ENCODE data around the gene DALRD3. TPM values are rescaled to one million over a fixed set of nuclear protein-coding genes. Genes with fewer than 3 reads are reported as not detected.
A peak's percentile ranks its signal among the peaks of the same experiment; 100 is the strongest.

DALRD3 gene, protein sequence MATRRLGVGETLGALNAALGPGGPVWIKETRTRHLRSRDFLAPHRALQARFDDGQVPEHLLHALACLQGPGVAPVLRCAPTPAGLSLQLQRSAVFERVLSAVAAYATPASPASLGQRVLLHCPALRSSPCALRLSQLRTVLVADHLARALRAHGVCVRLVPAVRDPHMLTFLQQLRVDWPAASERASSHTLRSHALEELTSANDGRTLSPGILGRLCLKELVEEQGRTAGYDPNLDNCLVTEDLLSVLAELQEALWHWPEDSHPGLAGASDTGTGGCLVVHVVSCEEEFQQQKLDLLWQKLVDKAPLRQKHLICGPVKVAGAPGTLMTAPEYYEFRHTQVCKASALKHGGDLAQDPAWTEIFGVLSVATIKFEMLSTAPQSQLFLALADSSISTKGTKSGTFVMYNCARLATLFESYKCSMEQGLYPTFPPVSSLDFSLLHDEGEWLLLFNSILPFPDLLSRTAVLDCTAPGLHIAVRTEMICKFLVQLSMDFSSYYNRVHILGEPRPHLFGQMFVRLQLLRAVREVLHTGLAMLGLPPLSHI
- 10 to 100 TPM; 13.9 to 56.7 (median 26.2) TPM for total RNA-seq

DNA sequence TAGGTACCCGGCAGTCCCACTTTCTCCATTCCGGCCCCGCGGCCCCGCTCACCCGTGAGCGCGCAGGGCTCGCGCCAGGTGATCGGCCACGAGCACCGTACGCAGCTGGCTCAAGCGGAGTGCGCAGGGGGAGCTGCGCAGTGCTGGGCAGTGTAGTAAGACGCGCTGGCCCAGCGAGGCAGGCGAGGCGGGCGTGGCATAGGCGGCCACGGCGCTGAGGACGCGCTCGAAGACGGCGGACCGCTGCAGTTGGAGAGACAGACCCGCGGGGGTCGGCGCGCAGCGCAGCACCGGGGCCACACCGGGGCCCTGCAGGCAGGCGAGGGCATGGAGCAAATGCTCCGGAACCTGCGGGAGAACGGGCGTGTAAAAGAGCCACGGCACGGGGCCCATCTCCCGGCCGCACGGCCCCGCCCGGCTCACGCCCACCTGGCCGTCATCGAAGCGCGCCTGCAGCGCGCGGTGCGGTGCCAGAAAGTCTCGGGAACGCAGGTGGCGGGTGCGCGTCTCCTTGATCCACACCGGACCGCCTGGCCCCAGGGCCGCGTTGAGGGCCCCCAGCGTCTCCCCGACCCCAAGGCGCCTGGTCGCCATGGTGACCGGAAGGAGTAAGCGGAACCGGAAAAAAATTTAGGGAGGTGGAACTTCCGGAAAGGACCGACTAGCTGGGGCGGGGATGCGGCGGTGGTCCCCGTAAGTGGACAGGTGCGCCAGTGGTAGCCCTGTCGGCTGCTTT, at the start of gene DALRD3:
TSS of gene DALRD3 (minus strand) at position 610 of the 736 bp plus-strand sequence. CDS start at position 594, 16 bp downstream.
- peak within 1 kb of the TSS; percentile 61 to 76 for H3K27ac ChIP-seq
- in situ Hi-C loops (cut with MboI; ENCODE audit: low pct_unique_long_range_greater_than_20kb in 2 of 9, low sequenced_read_pairs in 9 of 9, unreplicated experiment in 9 of 9): no loop called here
- peak; percentile 7 to 47 (median 36) for ATAC-seq (replicated peaks in 6 of 8)
- H3K4me1 ChIP-seq (replicated peaks in 1 of 2): peaks cover 22% of the 10 kb centered on the region in 2 donors
- WGBS, 10 experiments: 0 to 2% methylated on average over 8 to 17 of the region's 85 CpGs; no CpG with 5 or more reads in 8 of the 10 experiments
- peak within 1 kb of the TSS; percentile 52 to 96 (median 83) for H3K4me3 ChIP-seq

DNA sequence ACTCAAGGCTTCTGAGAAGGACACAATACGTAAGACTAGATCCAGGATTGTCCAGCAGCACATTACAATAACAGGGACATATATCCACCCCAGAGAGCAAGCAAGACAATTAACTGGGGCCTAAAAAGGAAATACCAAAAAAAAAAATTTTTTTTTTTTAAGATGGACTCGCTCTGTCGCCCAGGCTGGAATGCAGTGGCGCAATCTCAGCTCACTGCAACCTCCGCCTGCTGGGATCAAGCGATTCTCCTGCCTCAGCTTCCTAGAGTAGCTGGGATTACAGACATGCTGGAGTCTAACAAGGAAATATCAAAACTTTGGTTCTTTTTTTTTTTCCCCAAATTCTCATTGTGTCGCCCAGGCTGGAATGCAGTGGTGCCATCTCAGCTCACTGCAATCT, 39.6 kb upstream of the DALRD3 start:
- H3K4me3 ChIP-seq: no peak overlapping the region
- H3K27ac ChIP-seq: no peak overlapping the region
- in situ Hi-C loops (cut with MboI; ENCODE audit: low pct_unique_long_range_greater_than_20kb in 2 of 9, low sequenced_read_pairs in 9 of 9, unreplicated experiment in 9 of 9): no loop called here
- no peak for ATAC-seq (replicated peaks in 6 of 8)
- no peaks in the 10 kb centered on the region for H3K4me1 ChIP-seq (replicated peaks in 1 of 2)
- 88 to 100% (median 100%) methylated on average over 1 to 6 of the region's 7 CpGs; no CpG with 5 or more reads in 3 of the 10 experiments for WGBS, 10 experiments

DNA sequence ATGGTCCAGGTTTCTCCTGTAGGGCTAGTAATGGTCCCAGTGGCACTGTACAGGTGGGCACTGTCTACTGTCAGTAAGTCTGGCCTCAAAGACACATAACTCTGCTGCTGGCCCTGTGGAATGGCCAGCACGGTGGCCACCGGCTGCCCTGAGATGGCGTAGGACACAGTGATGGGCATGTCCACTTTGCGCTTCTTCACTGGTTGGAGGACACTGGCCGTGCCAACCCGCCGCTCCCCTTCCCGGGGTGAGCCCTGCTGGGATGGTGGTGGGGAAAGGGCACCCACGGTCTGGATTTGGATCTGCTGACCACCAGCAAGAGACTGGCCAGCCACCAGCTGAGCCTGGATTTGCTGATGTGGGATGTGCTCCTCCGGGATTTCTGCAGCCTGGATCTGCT, 38.9 kb upstream of the DALRD3 start:
- WGBS, 10 experiments: 80 to 94% methylated on average over 1 to 3 of the region's 10 CpGs; no CpG with 5 or more reads in 8 of the 10 experiments
- peak in 3 of 8 experiments; percentile 8 to 23 (median 18) for ATAC-seq (replicated peaks in 6 of 8)
- in situ Hi-C loops (cut with MboI; ENCODE audit: low pct_unique_long_range_greater_than_20kb in 2 of 9, low sequenced_read_pairs in 9 of 9, unreplicated experiment in 9 of 9): no loop called here
- no peak overlapping the region for H3K4me3 ChIP-seq
- no peaks in the 10 kb centered on the region for H3K4me1 ChIP-seq (replicated peaks in 1 of 2)
- no peak overlapping the region for H3K27ac ChIP-seq

DNA sequence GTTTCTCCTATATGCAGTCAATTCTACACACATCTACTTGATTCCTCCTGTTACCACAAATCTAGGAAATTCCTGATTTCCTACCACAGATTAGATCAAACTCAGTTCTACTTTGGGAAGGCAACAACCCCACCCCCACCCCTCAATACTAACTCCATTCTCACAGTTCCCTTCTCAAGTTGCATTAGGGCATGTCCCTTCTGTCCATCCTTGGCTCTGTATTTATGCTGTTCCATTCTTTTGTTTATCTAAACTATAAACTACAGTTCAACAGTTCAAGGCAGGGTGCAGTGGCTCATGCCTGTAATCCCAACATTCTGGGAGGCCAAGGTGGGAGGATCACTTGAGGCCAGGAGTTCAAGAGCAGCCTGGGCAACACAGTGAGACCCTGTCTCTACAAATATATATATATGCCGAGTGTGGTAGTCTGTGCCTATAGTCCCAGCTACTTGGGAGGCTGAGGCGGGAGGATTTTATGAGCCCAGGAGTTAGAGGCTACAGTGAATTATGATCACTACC, 36.0 kb upstream of the DALRD3 start:
- WGBS, 10 experiments: 100% methylated on average over 1 to 2 of the region's 2 CpGs; no CpG with 5 or more reads in 5 of the 10 experiments
- no peak for ATAC-seq (replicated peaks in 6 of 8)

DNA sequence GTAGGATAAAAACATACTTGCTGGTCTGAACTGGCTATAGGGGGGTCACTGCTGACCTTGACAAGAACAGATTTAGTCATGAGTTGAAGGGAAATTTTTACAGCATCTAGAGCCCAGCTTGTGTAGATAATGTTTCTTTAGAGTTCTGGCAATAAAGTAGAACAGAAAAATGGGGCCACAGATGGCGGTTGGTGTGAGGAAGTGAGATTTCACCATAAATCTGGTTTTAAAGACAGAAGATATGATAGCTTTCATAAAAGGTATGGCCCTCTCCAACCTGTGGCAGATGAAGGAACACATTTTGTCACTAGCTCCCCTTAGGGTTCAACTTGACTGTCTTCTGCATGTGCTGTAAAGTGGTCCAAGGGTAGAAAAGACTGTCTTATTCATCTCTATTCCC, 35.2 kb upstream of the DALRD3 start:
- in situ Hi-C loops (cut with MboI; ENCODE audit: low pct_unique_long_range_greater_than_20kb in 2 of 9, low sequenced_read_pairs in 9 of 9, unreplicated experiment in 9 of 9): no loop called here
- Histone ChIP-seq H3K4me3 (no peak overlapping the region), H3K4me1 (replicated peaks in 1 of 2) (no peaks in the 10 kb centered on the region), H3K27ac (no peak overlapping the region)
- no peak for ATAC-seq (replicated peaks in 6 of 8)
- 83 to 100% (median 100%) methylated on average over 1 of the region's 1 CpG; no CpG with 5 or more reads in 3 of the 10 experiments for WGBS, 10 experiments

More for the DNA sequence above, 36.0 kb upstream of the DALRD3 start:
- Histone ChIP-seq H3K4me3 (no peak overlapping the region), H3K4me1 (replicated peaks in 1 of 2) (no peaks in the 10 kb centered on the region), H3K27ac (no peak overlapping the region)
- in situ Hi-C loops (cut with MboI; ENCODE audit: low pct_unique_long_range_greater_than_20kb in 2 of 9, low sequenced_read_pairs in 9 of 9, unreplicated experiment in 9 of 9): no loop called here

DNA sequence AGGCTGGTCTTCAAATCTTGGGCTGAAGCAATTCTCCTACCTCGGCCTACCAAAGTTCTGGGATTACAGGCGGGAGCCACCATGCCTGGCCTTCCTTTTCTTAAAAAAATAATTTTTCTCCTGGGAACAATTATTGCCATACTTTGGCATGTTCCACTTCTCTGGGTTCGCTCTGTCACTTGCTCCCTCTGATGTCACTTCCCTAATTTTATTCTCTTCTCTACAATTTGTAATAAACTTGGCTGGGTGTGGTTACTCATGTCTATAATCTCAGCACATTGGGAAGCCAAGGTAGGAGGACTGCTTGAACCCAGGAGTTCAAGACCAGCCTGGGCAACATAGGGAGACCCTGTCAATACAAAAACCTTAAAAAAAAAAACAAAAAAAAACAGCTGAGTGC, 16.9 kb upstream of the DALRD3 start:
- H3K4me1 ChIP-seq (replicated peaks in 1 of 2): no peaks in the 10 kb centered on the region
- 60 to 100% (median 95%) methylated on average over 1 to 3 of the region's 3 CpGs; no CpG with 5 or more reads in 1 of the 10 experiments for WGBS, 10 experiments
- in situ Hi-C loops (cut with MboI; ENCODE audit: low pct_unique_long_range_greater_than_20kb in 2 of 9, low sequenced_read_pairs in 9 of 9, unreplicated experiment in 9 of 9): no loop called here
- H3K4me3 ChIP-seq: no peak overlapping the region
- H3K27ac ChIP-seq: no peak overlapping the region
- ATAC-seq (replicated peaks in 6 of 8): no peak

DNA sequence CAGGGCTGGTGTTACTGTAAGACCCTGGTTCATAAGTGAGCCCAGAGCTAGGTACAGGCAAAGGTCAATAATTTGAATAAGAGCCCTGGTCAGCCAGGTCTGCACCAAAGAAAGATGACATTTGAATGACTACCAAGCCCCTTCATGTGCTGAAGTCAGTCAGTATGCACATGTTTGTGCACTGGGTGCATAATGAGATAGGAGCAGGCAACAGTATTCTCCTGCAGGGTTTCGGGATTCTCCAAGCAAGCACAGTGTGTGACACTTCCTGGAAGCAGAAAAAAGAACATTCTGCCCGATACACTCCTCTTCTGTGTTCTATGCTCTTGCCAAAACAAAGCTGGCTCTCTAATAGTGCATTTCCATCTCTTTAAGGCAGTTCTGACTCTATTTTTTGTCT, 16.3 kb upstream of the DALRD3 start:
- in situ Hi-C loops (cut with MboI; ENCODE audit: low pct_unique_long_range_greater_than_20kb in 2 of 9, low sequenced_read_pairs in 9 of 9, unreplicated experiment in 9 of 9): no loop called here
- peaks cover 0 to 3% of the 10 kb centered on the region in 2 donors for H3K4me1 ChIP-seq (replicated peaks in 1 of 2)
- no peak overlapping the region for H3K4me3 ChIP-seq
- peak in 3 of 8 experiments; percentile 50 to 81 (median 58) for ATAC-seq (replicated peaks in 6 of 8)
- WGBS, 10 experiments: 67 to 100% (median 80%) methylated on average over 1 to 2 of the region's 2 CpGs; no CpG with 5 or more reads in 5 of the 10 experiments
- H3K27ac ChIP-seq: no peak overlapping the region

DNA sequence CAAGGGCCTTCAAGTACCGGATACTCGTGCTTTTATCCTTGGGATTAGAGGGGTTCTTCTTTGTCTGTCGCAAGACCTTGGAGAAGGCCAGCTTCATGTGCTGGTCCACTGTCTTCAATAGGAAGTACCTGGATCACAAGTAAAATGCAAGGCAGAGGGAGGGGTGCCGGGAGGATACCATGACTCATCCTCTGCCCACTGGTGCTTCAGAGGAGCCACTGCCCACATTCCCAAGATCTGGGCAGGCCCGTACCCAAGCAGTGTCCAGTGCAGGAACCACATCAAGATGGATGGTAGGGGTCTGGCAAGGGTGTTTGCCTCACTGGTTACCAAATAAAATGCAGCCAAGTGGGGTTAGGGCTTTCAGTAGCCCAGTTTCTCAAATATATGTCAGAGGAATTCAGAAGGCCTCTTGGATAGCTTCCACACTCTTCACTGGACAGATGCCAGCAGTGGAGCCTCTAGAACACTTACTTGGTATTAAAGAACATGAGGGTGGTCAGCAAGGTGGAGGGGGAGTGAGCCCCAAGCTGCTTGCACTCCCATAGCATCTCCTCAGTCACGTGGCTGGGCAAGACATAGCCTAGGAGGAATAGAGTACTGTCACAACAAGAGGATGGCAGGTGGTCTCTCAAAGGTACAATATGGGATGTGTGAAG, 14.4 kb upstream of the DALRD3 start:
- WGBS, 10 experiments: 70 to 100% (median 94%) methylated on average over 1 to 5 of the region's 6 CpGs; no CpG with 5 or more reads in 3 of the 10 experiments
- ATAC-seq (replicated peaks in 6 of 8): no peak

DNA sequence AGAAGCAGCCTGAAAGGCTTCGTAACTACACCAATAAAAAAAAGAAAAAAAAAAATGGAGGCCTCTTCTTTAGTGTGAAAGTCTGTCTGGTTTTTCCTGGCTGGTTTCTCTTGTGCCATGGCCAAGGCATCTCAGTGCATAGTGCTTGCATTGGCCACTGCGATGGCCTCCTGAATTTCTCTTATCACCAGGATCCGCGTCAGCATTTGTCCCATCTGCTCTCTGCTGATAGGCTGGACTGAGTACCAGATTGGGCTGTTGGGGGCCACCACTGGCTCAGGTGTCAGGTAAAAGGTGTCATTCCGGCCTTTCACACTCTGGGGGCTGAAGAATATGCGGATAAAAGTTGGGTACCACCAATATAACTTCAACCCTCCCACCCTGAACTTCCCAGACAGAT, 11.9 kb upstream of the DALRD3 start:
- peaks cover 9 to 16% of the 10 kb centered on the region in 2 donors for H3K4me1 ChIP-seq (replicated peaks in 1 of 2)
- in situ Hi-C loops (cut with MboI; ENCODE audit: low pct_unique_long_range_greater_than_20kb in 2 of 9, low sequenced_read_pairs in 9 of 9, unreplicated experiment in 9 of 9): no loop called here
- no peak overlapping the region for H3K4me3 ChIP-seq
- no peak for ATAC-seq (replicated peaks in 6 of 8)
- H3K27ac ChIP-seq: no peak overlapping the region
- WGBS, 10 experiments: 83 to 100% (median 100%) methylated on average over 1 to 6 of the region's 6 CpGs; no CpG with 5 or more reads in 1 of the 10 experiments

More for the DNA sequence above, 14.4 kb upstream of the DALRD3 start:
- H3K27ac ChIP-seq: no peak overlapping the region
- no peak overlapping the region for H3K4me3 ChIP-seq
- peaks cover 8 to 14% of the 10 kb centered on the region in 2 donors for H3K4me1 ChIP-seq (replicated peaks in 1 of 2)
- in situ Hi-C loops (cut with MboI; ENCODE audit: low pct_unique_long_range_greater_than_20kb in 2 of 9, low sequenced_read_pairs in 9 of 9, unreplicated experiment in 9 of 9): no loop called here

DNA sequence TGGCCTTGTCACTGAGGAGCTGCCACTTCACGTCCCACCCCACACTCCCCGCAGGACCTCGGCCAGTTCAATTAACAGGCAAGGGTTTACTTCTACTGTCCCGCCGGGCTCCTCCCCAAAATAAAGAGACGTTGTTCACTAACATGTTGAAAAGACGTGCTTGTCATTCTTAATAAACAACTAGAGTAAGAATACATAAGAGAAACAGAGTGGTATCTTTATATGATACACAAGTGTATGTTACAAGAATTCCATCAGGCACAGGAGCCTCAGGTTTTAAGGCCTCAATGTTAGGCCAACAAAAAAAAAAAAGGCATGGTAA, 11.1 kb upstream of the DALRD3 start:
- 0 to 20% (median 3%) methylated on average over 1 to 7 of the region's 7 CpGs; no CpG with 5 or more reads in 4 of the 10 experiments for WGBS, 10 experiments
- peak overlapping the region; percentile 38 to 58 for H3K27ac ChIP-seq
- no peak for ATAC-seq (replicated peaks in 6 of 8)
- peaks cover 9 to 16% of the 10 kb centered on the region in 2 donors for H3K4me1 ChIP-seq (replicated peaks in 1 of 2)
- H3K4me3 ChIP-seq: peak overlapping the region in 4 of 5 donors; percentile 55 to 81 (median 64)
- in situ Hi-C loops (cut with MboI; ENCODE audit: low pct_unique_long_range_greater_than_20kb in 2 of 9, low sequenced_read_pairs in 9 of 9, unreplicated experiment in 9 of 9): no loop called here

DNA sequence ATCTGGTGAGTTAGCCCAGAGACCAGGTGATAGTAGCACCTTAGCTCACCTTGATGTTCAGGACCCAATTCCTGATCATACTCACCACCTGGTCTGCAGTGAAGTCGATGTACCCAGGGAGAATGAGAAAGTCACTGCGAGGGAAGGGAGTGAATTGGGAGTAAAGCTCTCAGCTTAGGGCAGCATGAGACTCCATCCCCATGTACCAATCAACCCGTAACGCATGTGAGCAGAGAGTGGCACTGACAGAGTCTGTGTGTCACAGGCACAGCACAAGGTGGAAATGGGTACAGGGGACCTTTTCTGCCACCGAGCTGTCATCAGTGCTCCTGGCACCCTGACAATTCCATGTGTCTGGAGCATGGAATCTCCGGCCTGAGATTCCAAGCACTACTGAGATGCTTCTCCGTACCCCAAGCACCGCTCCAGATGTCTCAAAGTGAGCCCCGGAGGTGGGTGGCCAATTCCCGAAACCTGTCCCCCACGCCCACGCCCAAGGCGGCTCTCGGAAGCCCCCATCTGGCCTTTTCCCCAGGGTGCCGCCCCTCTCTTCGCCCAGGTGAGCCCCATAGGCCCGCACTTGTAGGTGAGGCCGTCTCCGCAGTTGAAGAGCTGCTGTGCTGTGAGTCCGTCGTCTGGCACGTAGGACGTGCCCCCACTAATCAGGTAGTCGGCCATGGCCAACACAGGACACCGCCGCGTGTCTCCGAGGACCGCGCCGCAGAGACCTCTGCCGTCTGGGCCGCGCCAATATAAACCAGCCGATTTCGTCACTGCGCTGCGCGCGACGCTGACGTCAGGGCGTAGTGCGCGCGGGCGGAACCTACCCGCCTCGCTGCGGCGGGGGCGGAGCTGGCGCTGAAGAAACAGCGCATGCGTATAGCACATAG, 10.5 kb upstream of the DALRD3 start, which contains the start of gene IMPDH2:
TSS of gene IMPDH2 (minus strand) at position 726 of the 890 bp plus-strand sequence. CDS start at position 678, 48 bp downstream.
- in situ Hi-C loops (cut with MboI; ENCODE audit: low pct_unique_long_range_greater_than_20kb in 2 of 9, low sequenced_read_pairs in 9 of 9, unreplicated experiment in 9 of 9): no loop called here
- WGBS, 10 experiments: 0 to 33% (median 0%) methylated on average over 1 to 34 of the region's 55 CpGs; no CpG with 5 or more reads in 3 of the 10 experiments
- Histone ChIP-seq H3K27ac (peak within 1 kb of the TSS; percentile 85 to 86), H3K4me1 (replicated peaks in 1 of 2) (peaks cover 9 to 16% of the 10 kb centered on the region in 2 donors), H3K4me3 (peak within 1 kb of the TSS; percentile 55 to 81 (median 62))
- ATAC-seq (replicated peaks in 6 of 8): peak; percentile 90 to 95 (median 92)
